ENCODE measurements around the gene RILPL1. TPM values are rescaled to one million over a fixed set of nuclear protein-coding genes. Genes with fewer than 3 reads are reported as not detected.

RILPL1 gene
- 11.6 and 13.6 TPM in 2 replicates for total RNA-seq

GRCh38 chr12:123533672-123534643 is at the start of gene RILPL1:
TSS of gene RILPL1 (minus strand) at chr12:123533719. CDS start at chr12:123533482, 237 bp downstream.

GRCh38 chr12:123457980-123458779 is 75.3 kb downstream of the RILPL1 start, which contains the start of gene SNRNP35:
TSS of gene SNRNP35 (plus strand) at chr12:123458139. CDS start at chr12:123465541, 7,402 bp downstream.

GRCh38 chr12:123436017-123436964 is 97.2 kb downstream of the RILPL1 start, which contains the start of gene RILPL2:
TSS of gene RILPL2 (minus strand) at chr12:123436684. CDS start at chr12:123436420, 264 bp downstream.

Small RNA genes lying within 50 kb of the gene (small RNA-seq; reads per million reads assigned to genes)
- gene AC145423.2, result not detected
- gene MIR3908, result not detected

Other genes starting within 250 kb of the RILPL1 start
- gene SBNO1, start 168.9 kb downstream of the RILPL1 start, total RNA-seq, result 54.9 and 57.4 TPM in 2 replicates
- 74.1 and 79.8 TPM in 2 replicates for gene KMT5A, start 149.6 kb downstream of the RILPL1 start, total RNA-seq
- gene RILPL2, start 97.0 kb downstream of the RILPL1 start, total RNA-seq, result 5.0 and 5.1 TPM in 2 replicates
- gene SNRNP35, start 75.6 kb downstream of the RILPL1 start, total RNA-seq, result 12.4 and 15.6 TPM in 2 replicates
- gene TMED2, start 50.8 kb upstream of the RILPL1 start, total RNA-seq, result 432 and 439 TPM in 2 replicates
- 30.0 and 33.9 TPM in 2 replicates for gene DDX55, start 68.4 kb upstream of the RILPL1 start, total RNA-seq
- gene EIF2B1, start 100.0 kb upstream of the RILPL1 start, total RNA-seq, result 44.9 and 55.7 TPM in 2 replicates
- 56.9 and 84.6 TPM in 2 replicates for gene GTF2H3, start 100.1 kb upstream of the RILPL1 start, total RNA-seq
- 11.6 and 17.9 TPM in 2 replicates for gene TCTN2, start 137.4 kb upstream of the RILPL1 start, total RNA-seq
- 28.7 and 35.1 TPM in 2 replicates for gene ATP6V0A2, start 178.6 kb upstream of the RILPL1 start, total RNA-seq
- under 0.01 and 0.07 TPM in 2 replicates for gene DNAH10, start 228.6 kb upstream of the RILPL1 start, total RNA-seq